HEK293 (cell line): ENCODE results near the gene ZSCAN20.

Experiments used
- CTCF ChIA-PET: fragments of 350-600 bp; formaldehyde crosslinking; extraction: SDS; loops from one replicate; lab custom pipeline; 2021; ENCODE audit warnings: antibody characterized with exemption; lab: Yijun Ruan, JAX
- POLR2A ChIA-PET: fragments of 300-600 bp; formaldehyde crosslinking; extraction: SDS; loops from one replicate; lab custom pipeline; 2020; ENCODE audit warnings: antibody characterized with exemption, inconsistent platforms; lab: Yijun Ruan, JAX
- H3K27ac ChIP-seq: fragments of 200-500 bp; sonication (Bioruptor generic); 2 replicates; pipeline ENCODE4 v1.5.1; 2014; ENCODE audit warnings: low read depth, low read length, control low read depth, inconsistent platforms; ENCODE audit errors: extremely low read depth
- H3K36me3 ChIP-seq, 2 experiments: fragments of 200-500 bp in 1 of 2; sonication (Bioruptor generic) in 1 of 2; 1 replicate in 1 of 2; 2 replicates in 1 of 2; pipeline ENCODE4 v1.5.1; 2014 to 2017; ENCODE audit warnings: inconsistent platforms in 2 of 2, low read length in 2 of 2; ENCODE audit not compliant: control insufficient read depth in 2 of 2, insufficient read depth in 1 of 2
- H3K4me1 ChIP-seq: fragments of 200-500 bp; sonication (Bioruptor generic); 2 replicates; pipeline ENCODE4 v1.5.1; 2014; ENCODE audit warnings: mild to moderate bottlenecking, low read length, inconsistent platforms; ENCODE audit not compliant: control insufficient read depth, insufficient read depth
- H3K4me3 ChIP-seq: 2 replicates; pipeline ENCODE4 v1.5.1; 2011; ENCODE audit warnings: low read depth, mild to moderate bottlenecking, control low read depth, low read length, moderate library complexity
- H3K9me3 ChIP-seq: fragments of 200-500 bp; sonication (Bioruptor generic); 2 replicates; pipeline ENCODE4 v1.5.1; 2014; ENCODE audit warnings: low read depth, low read length, inconsistent platforms; ENCODE audit not compliant: control insufficient read depth, insufficient read depth
- ELK4 ChIP-seq: IDR thresholded peaks from 2 replicates; pipeline ENCODE4 v1.6.1; 2011; ENCODE audit warnings: mild to moderate bottlenecking, low read depth, low read length, borderline replicate concordance
- GLI2 ChIP-seq: fragments of 450-650 bp; formaldehyde crosslinking; IDR thresholded peaks from 2 replicates; pipeline ENCODE4; 2017; ENCODE audit warnings: missing biosample characterization, missing genetic modification characterization, low read depth, borderline replicate concordance
- MEIS1 ChIP-seq: sonication (generic); formaldehyde crosslinking; IDR thresholded peaks from 2 replicates; pipeline ENCODE4 v1.8.1; 2022; ENCODE audit warnings: missing genetic modification reagents, mild to moderate bottlenecking, borderline replicate concordance
- MZF1 ChIP-seq: fragments of 450-650 bp; formaldehyde crosslinking; IDR thresholded peaks from 2 replicates; pipeline ENCODE4 v1.5.1; 2017; ENCODE audit warnings: missing biosample characterization, missing genetic modification characterization, borderline replicate concordance
- PBX3 ChIP-seq: sonication (generic); formaldehyde crosslinking; IDR thresholded peaks from 2 replicates; pipeline ENCODE4 v1.8.1; 2022; ENCODE audit warnings: mild to moderate bottlenecking, moderate library complexity, missing genetic modification reagents
- RBAK ChIP-seq: fragments of 450-650 bp; formaldehyde crosslinking; IDR thresholded peaks from 2 replicates; pipeline ENCODE4 v1.5.1; 2016; ENCODE audit warnings: missing biosample characterization, missing genetic modification characterization
- ZBTB1 ChIP-seq: fragments of 450-650 bp; formaldehyde crosslinking; IDR thresholded peaks from 2 replicates; pipeline ENCODE4 v1.5.1; 2016; ENCODE audit warnings: missing biosample characterization, missing genetic modification characterization
- ZFP3 ChIP-seq: fragments of 450-650 bp; formaldehyde crosslinking; IDR thresholded peaks from 2 replicates; pipeline ENCODE4 v1.5.1; 2016; ENCODE audit warnings: low read depth, missing biosample characterization, missing genetic modification characterization
- ZNF114 ChIP-seq: fragments of 450-650 bp; formaldehyde crosslinking; IDR thresholded peaks from 2 replicates; pipeline ENCODE4 v1.5.0; 2017; ENCODE audit warnings: missing biosample characterization, missing genetic modification characterization
- ZNF16 ChIP-seq: fragments of 450-650 bp; formaldehyde crosslinking; IDR thresholded peaks from 2 replicates; pipeline ENCODE4 v1.5.1; 2016; ENCODE audit warnings: low read depth, missing biosample characterization, missing genetic modification characterization
- ZNF18 ChIP-seq: fragments of 450-650 bp; formaldehyde crosslinking; IDR thresholded peaks from 2 replicates; pipeline ENCODE4 v1.5.1; 2016; ENCODE audit warnings: missing biosample characterization, missing genetic modification characterization
- ZNF26 ChIP-seq: fragments of 450-650 bp; formaldehyde crosslinking; IDR thresholded peaks from 2 replicates; pipeline ENCODE4 v1.5.1; 2016; ENCODE audit warnings: missing biosample characterization, missing genetic modification characterization
- ZNF274 ChIP-seq, 2 experiments: fragments of 200-500 bp in 1 of 2; fragments of 450-650 bp in 1 of 2; sonication (Bioruptor generic) in 1 of 2; formaldehyde crosslinking in 1 of 2; IDR thresholded peaks; 2 replicates each; pipeline versions ENCODE4 v1.5.1 to v1.6.1; 2014 to 2016; ENCODE audit warnings: borderline replicate concordance in 1 of 2, inconsistent platforms in 1 of 2, low read length in 1 of 2, missing biosample characterization in 1 of 2, missing genetic modification characterization in 1 of 2
- ZNF302 ChIP-seq: fragments of 450-650 bp; formaldehyde crosslinking; IDR thresholded peaks from 2 replicates; pipeline ENCODE4 v1.5.1; 2016; ENCODE audit warnings: missing biosample characterization, missing genetic modification characterization, low read depth
- ZNF473 ChIP-seq: fragments of 450-650 bp; formaldehyde crosslinking; IDR thresholded peaks from 2 replicates; pipeline ENCODE4 v1.5.1; 2017; ENCODE audit warnings: missing biosample characterization, missing genetic modification characterization
- ZNF48 ChIP-seq: fragments of 450-650 bp; formaldehyde crosslinking; IDR thresholded peaks from 2 replicates; pipeline ENCODE4 v1.5.1; 2016; ENCODE audit warnings: missing biosample characterization, missing genetic modification characterization
- ZNF670 ChIP-seq: fragments of 450-650 bp; formaldehyde crosslinking; IDR thresholded peaks from 2 replicates; pipeline ENCODE4 v1.5.1; 2016; ENCODE audit warnings: missing biosample characterization, missing genetic modification characterization, low read depth
- ZSCAN18 ChIP-seq: fragments of 450-650 bp; formaldehyde crosslinking; IDR thresholded peaks from 2 replicates; pipeline ENCODE4 v1.5.1; 2016; ENCODE audit warnings: missing biosample characterization, missing genetic modification characterization
- ZSCAN5A ChIP-seq: fragments of 450-650 bp; formaldehyde crosslinking; IDR thresholded peaks from 2 replicates; pipeline ENCODE4 v1.5.1; 2016; ENCODE audit warnings: missing biosample characterization, missing genetic modification characterization

Gene ZSCAN20

GRCh38 chr1:33500547-33500946 is 28.1 kb downstream of the ZSCAN20 start:
- CTCF ChIA-PET: interaction anchor here (0.6 kb wide), 2 partner anchors 10 to 76 kb away, joined by 3 to 4 read pairs; no protein-coding TSS in a partner anchor

GRCh38 chr1:33501309-33501708 is 28.9 kb downstream of the ZSCAN20 start:
- ChIA-PET POLR2A (no interaction called here), CTCF (no interaction called here)

More at GRCh38 chr1:33500547-33500946, 28.1 kb downstream of the ZSCAN20 start:
- TF ChIP-seq ZNF16 (tag by site-specific recombination) (no peak), ZSCAN5A (tag by site-specific recombination) (no peak), ZNF670 (tag by site-specific recombination) (no peak), ZFP3 (tag by site-specific recombination) (no peak), ZNF26 (tag by site-specific recombination) (no peak), MZF1 (no peak), ZBTB1 (tag by site-specific recombination) (no peak), ZNF302 (tag by site-specific recombination) (no peak), PBX3 (CRISPR knock-in tag) (no peak), ZNF114 (tag by site-specific recombination) (no peak)
- POLR2A ChIA-PET: no interaction called here
- Histone ChIP-seq H3K36me3 (peaks cover 0 to 23% of the 10 kb centered on the region in 2 experiments; a peak in 1 of 3 replicates), H3K27ac (no peak overlapping the region), H3K4me3 (no peak overlapping the region), H3K4me1 (no peaks in the 10 kb centered on the region), H3K9me3 (0 out of 2 replicates have a peak, but pooled peaks cover 3% of the 10 kb centered on the region)

More at GRCh38 chr1:33501309-33501708, 28.9 kb downstream of the ZSCAN20 start:
- H3K36me3 ChIP-seq: peaks cover 0 to 18% of the 10 kb centered on the region in 2 experiments; a peak in 1 of 3 replicates
- no peaks in the 10 kb centered on the region for H3K4me1 ChIP-seq
- TF ChIP-seq ZNF16 (tag by site-specific recombination) (no peak), ELK4 (no peak), ZNF48 (tag by site-specific recombination) (no peak), ZNF473 (no peak), MEIS1 (CRISPR knock-in tag) (no peak), ZSCAN18 (tag by site-specific recombination) (no peak), ZNF18 (tag by site-specific recombination) (no peak), ZNF274 (IDR thresholded peaks at IDR 0.05; ENCODE audit: low read length) (no peak), ZNF274 (tag by site-specific recombination; IDR thresholded peaks at IDR 0.05; ENCODE audit: borderline replicate concordance) (no peak), GLI2 (no peak), RBAK (tag by site-specific recombination) (no peak)
- no peak overlapping the region for H3K4me3 ChIP-seq
- no peaks in the 10 kb centered on the region for H3K9me3 ChIP-seq
- H3K27ac ChIP-seq: no peak overlapping the region
